Measurements from ENCODE around the gene TBXAS1. TPM values are rescaled to one million over a fixed set of nuclear protein-coding genes. Genes with fewer than 3 reads are reported as not detected.
"Not testable (repeated sequence)": the region's sequence is repeated elsewhere in the genome, so short reads cannot be mapped to it uniquely, and the experiment has no call there.

The TBXAS1 gene
- total RNA-seq, 1 donor from 2014 or later, result 4.3 TPM

GRCh38 chr7:139823959-139824521, 5.0 kb upstream of the TBXAS1 start:
- intact Hi-C loops (cut with DNase I), result loop anchor here (10.0 kb wide), 1 partner anchor 151 kb away; no protein-coding TSS in a partner anchor
- no peak for DNase-seq (ENCODE audit: low spot score)

- intact Hi-C loops (cut with DNase I), result loop anchor here (10.0 kb wide), 1 partner anchor 149 kb away; no protein-coding TSS in a partner anchor
- DNase-seq (ENCODE audit: low spot score), result no peak
Observed at GRCh38 chr7:139825666-139826290, 3.3 kb upstream of the TBXAS1 start.

GRCh38 chr7:139827042-139827441, 2.0 kb upstream of the TBXAS1 start:
- intact Hi-C loops (cut with DNase I), result loop anchor here (10.0 kb wide), 1 partner anchor 148 kb away; no protein-coding TSS in a partner anchor
- DNase-seq (ENCODE audit: low spot score), result no peak

GRCh38 chr7:139828446-139828845, 618 bp upstream of the TBXAS1 start:
- intact Hi-C loops (cut with DNase I), result loop anchor here (10.0 kb wide), 1 partner anchor 146 kb away; no protein-coding TSS in a partner anchor
- no peak for DNase-seq (ENCODE audit: low spot score)

- DNase-seq (ENCODE audit: low spot score), result no peak
- intact Hi-C loops (cut with DNase I), result loop anchor here (10.0 kb wide), 1 partner anchor 145 kb away; no protein-coding TSS in a partner anchor
Observed at GRCh38 chr7:139829775-139830117, 682 bp downstream of the TBXAS1 start.

- DNase-seq (ENCODE audit: low spot score), result no peak
- intact Hi-C loops (cut with DNase I), result no loop called here
Observed at GRCh38 chr7:139830292-139830691, 1.2 kb downstream of the TBXAS1 start.

- intact Hi-C loops (cut with DNase I), result no loop called here
- no peak for DNase-seq (ENCODE audit: low spot score)
Observed at GRCh38 chr7:139830782-139831501, 1.9 kb downstream of the TBXAS1 start.

- DNase-seq (ENCODE audit: low spot score); intact Hi-C loops (cut with DNase I): not testable (repeated sequence)
Observed at GRCh38 chr7:139835848-139836247, 6.8 kb downstream of the TBXAS1 start.

GRCh38 chr7:139837291-139837690, 8.2 kb downstream of the TBXAS1 start:
- intact Hi-C loops (cut with DNase I); DNase-seq (ENCODE audit: low spot score): not testable (repeated sequence)

GRCh38 chr7:139838276-139838675, 9.2 kb downstream of the TBXAS1 start:
- intact Hi-C loops (cut with DNase I), result no loop called here
- DNase-seq (ENCODE audit: low spot score), result no peak

GRCh38 chr7:139838876-139839275, 9.8 kb downstream of the TBXAS1 start:
- intact Hi-C loops (cut with DNase I), result no loop called here

GRCh38 chr7:139840776-139841175, 11.7 kb downstream of the TBXAS1 start:
- intact Hi-C loops (cut with DNase I), result no loop called here
- DNase-seq (ENCODE audit: low spot score), result no peak

More at GRCh38 chr7:139838876-139839275, 9.8 kb downstream of the TBXAS1 start:
- no peak for DNase-seq (ENCODE audit: low spot score)

- intact Hi-C loops (cut with DNase I), result no loop called here
- DNase-seq (ENCODE audit: low spot score), result no peak
Observed at GRCh38 chr7:139842401-139843210, 13.5 kb downstream of the TBXAS1 start.

- intact Hi-C loops (cut with DNase I); DNase-seq (ENCODE audit: low spot score): not testable (repeated sequence)
Observed at GRCh38 chr7:139843211-139843537, 14.1 kb downstream of the TBXAS1 start.

GRCh38 chr7:139844779-139845442, 15.8 kb downstream of the TBXAS1 start:
- intact Hi-C loops (cut with DNase I), result no loop called here

GRCh38 chr7:139845443-139845805, 16.4 kb downstream of the TBXAS1 start:
- intact Hi-C loops (cut with DNase I), result no loop called here
- no peak for DNase-seq (ENCODE audit: low spot score)

More at GRCh38 chr7:139844779-139845442, 15.8 kb downstream of the TBXAS1 start:
- no peak for DNase-seq (ENCODE audit: low spot score)

GRCh38 chr7:139846297-139846696, 17.2 kb downstream of the TBXAS1 start:
- intact Hi-C loops (cut with DNase I), result no loop called here
- no peak for DNase-seq (ENCODE audit: low spot score)

- intact Hi-C loops (cut with DNase I), result no loop called here
- no peak for DNase-seq (ENCODE audit: low spot score)
Observed at GRCh38 chr7:139848274-139848673, 19.2 kb downstream of the TBXAS1 start.

- no peak for DNase-seq (ENCODE audit: low spot score)
- intact Hi-C loops (cut with DNase I), result no loop called here
Observed at GRCh38 chr7:139850906-139851305, 21.8 kb downstream of the TBXAS1 start.
